Measurements from ENCODE around the gene VILL.

VILL gene

GRCh38 chr3:37955918-37956707 lies 34.5 kb upstream of the VILL start:
- H3K27me3 Mint-ChIP-seq: no peaks in the 10 kb centered on the region
- ATAC-seq: no peak
- H3K9me3 Mint-ChIP-seq: no peaks in the 10 kb centered on the region
- DNase-seq: no peak
- peaks cover 24% of the 10 kb centered on the region for H3K4me1 Mint-ChIP-seq
- H3K4me3 Mint-ChIP-seq: peak overlapping the region in 1 of 2 donors; percentile 50
- H3K27ac Mint-ChIP-seq: peak overlapping the region; percentile 48 to 75

- ATAC-seq: no peak
- H3K27ac Mint-ChIP-seq: peak overlapping the region; percentile 84 to 93
- H3K27me3 Mint-ChIP-seq: no peaks in the 10 kb centered on the region
- H3K4me1 Mint-ChIP-seq: peaks cover 24% of the 10 kb centered on the region
- peak overlapping the region in 1 of 2 donors; percentile 50 for H3K4me3 Mint-ChIP-seq
- DNase-seq: no peak
- no peaks in the 10 kb centered on the region for H3K9me3 Mint-ChIP-seq
These were observed 33.7 kb upstream of the VILL start for GRCh38 chr3:37956723-37957538.

DNA sequence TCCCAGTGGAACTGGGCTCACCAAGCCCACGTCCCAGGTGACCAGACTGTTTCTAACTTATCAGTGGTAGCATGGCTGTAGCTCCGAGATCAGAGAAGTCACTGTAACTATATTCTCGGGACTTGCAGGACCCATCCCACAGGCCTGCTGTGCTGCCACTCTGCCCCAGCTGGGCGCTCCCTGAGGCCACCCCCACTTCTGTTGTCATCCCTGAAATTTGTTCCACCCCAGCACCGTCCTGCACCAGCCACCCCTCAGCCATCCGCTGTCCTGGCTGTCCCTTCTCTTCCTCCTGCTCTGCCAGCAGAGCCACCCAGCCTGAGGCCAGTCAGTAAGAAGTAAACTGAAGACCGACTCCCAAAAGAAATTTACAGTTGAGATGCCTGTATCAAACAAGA lies 33.0 kb upstream of the VILL start:
- peak overlapping the region in 1 of 2 donors; percentile 58 for H3K4me3 Mint-ChIP-seq

DNA sequence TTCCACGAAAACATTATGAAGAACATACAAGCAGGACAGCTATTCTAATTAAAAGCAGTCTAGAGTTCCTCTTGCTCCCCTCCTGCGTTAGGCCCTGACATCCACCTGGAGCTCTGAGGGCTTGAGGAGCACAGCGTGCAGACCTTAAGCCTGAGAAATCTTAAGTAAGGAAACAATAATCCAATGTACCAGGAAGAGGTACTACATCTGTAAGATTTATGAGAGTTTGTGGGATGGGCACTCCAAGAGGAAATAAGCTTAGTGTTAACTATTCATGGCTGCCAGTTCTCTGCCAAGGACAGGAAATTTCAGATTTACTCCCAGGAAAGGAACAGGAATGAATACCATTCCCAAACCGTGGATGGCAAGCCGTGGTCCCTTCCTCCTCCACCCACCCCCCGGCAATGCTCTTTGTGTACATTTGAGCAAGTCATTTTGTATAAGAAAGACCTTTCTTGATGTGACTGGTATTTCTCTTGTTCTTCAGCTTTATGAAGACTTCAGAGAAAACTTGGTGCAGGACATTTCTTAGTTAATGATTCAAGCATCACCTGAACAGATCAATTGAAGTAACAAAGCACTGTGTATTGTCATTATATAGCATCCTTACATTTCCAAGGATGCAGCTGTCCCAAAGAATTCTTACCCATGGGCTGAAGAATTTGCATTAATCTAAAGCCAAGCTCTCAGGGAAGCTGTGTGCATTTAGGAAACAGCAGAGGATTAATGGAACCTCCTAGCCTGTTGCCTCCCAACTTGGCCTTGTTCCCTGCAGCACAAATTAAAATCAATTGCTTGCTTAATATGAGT lies 28.8 kb upstream of the VILL start:
- Mint-ChIP-seq H3K9me3 (no peaks in the 10 kb centered on the region), H3K4me1 (peaks cover 11% of the 10 kb centered on the region), H3K27ac (no peak overlapping the region), H3K4me3 (no peak overlapping the region), H3K27me3 (no peaks in the 10 kb centered on the region)
- ATAC-seq (no peak), DNase-seq (no peak)

More for the DNA sequence above, 33.0 kb upstream of the VILL start:
- H3K27ac Mint-ChIP-seq: peak overlapping the region; percentile 84 to 93
- no peaks in the 10 kb centered on the region for H3K9me3 Mint-ChIP-seq
- ATAC-seq: no peak
- peaks cover 24% of the 10 kb centered on the region for H3K4me1 Mint-ChIP-seq
- no peaks in the 10 kb centered on the region for H3K27me3 Mint-ChIP-seq
- DNase-seq: no peak

GRCh38 chr3:37963016-37963415 lies 27.6 kb upstream of the VILL start:
- Mint-ChIP-seq H3K27ac (no peak overlapping the region), H3K27me3 (no peaks in the 10 kb centered on the region), H3K4me3 (no peak overlapping the region), H3K9me3 (no peaks in the 10 kb centered on the region), H3K4me1 (no peaks in the 10 kb centered on the region)
- no peak for ATAC-seq
- DNase-seq: no peak

DNA sequence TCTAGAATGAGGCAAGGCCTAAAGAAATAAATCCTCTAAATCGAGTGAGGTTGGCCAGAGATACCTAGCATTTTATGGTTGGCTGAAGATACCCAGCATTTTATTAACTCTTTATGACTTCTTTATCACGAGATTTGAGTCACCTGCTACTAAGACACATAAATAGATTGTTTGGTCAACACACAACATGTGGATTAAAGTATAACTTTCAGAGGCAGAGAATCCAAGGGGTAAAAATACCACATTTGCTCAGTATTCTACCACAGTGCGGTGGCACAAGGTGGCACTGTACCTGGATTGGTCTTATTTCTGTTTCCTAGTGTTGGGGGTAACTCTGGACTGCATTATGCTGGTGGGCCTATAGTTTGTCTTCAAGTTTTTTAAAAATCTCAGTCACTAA lies 27.0 kb upstream of the VILL start:
- Mint-ChIP-seq H3K9me3 (no peaks in the 10 kb centered on the region), H3K4me1 (no peaks in the 10 kb centered on the region), H3K27ac (no peak overlapping the region), H3K27me3 (peaks cover 5% of the 10 kb centered on the region), H3K4me3 (no peak overlapping the region)
- DNase-seq (no peak), ATAC-seq (no peak)

- Mint-ChIP-seq H3K4me1 (no peaks in the 10 kb centered on the region), H3K9me3 (no peaks in the 10 kb centered on the region), H3K4me3 (no peak overlapping the region), H3K27ac (no peak overlapping the region), H3K27me3 (peaks cover 5% of the 10 kb centered on the region)
- DNase-seq: no peak
- no peak for ATAC-seq
These were observed 26.4 kb upstream of the VILL start for GRCh38 chr3:37964146-37964545.

- Mint-ChIP-seq H3K27me3 (peaks cover 5% of the 10 kb centered on the region), H3K9me3 (no peaks in the 10 kb centered on the region), H3K27ac (no peak overlapping the region), H3K4me1 (no peaks in the 10 kb centered on the region), H3K4me3 (no peak overlapping the region)
- DNase-seq: no peak
- ATAC-seq: no peak
These were observed 25.9 kb upstream of the VILL start for GRCh38 chr3:37964716-37965115.

DNA sequence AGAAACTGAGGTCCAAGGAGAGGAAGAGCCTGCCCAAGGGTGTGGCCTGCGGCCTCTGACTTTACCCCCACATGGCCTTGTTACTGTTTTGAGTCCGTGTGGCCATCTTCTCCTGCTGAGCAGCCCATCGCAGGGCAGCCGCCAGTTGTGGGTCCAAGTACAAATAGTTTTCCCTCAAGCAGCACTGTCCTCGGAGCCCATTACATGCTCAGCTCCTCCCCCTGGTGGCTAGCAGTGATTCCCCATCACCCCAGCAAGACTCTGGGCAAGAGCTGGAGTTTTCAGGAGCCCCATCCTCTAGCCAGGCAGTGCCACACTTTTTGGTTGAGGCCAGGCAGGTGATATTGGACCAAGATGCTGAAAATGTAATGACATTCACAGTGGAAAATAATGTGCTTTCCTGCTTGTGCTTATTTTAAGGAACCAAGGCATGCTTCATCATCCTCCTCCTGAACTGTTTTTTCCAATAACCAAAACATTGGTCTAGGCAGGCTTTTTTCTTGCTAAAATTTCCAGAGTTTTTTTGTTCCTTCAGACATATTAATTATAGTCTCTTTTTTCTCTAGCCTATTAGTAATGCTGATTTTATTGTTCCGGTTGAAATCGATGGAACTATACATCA lies 23.2 kb upstream of the VILL start:
- H3K27me3 Mint-ChIP-seq: peaks cover 5% of the 10 kb centered on the region
- H3K27ac Mint-ChIP-seq: no peak overlapping the region
- ATAC-seq (peak; percentile 90), DNase-seq (peak; percentile 59 to 67)
- H3K4me1 Mint-ChIP-seq: no peaks in the 10 kb centered on the region
- no peaks in the 10 kb centered on the region for H3K9me3 Mint-ChIP-seq
- no peak overlapping the region for H3K4me3 Mint-ChIP-seq

GRCh38 chr3:37968199-37968598 lies 22.4 kb upstream of the VILL start:
- H3K27ac Mint-ChIP-seq: no peak overlapping the region
- no peaks in the 10 kb centered on the region for H3K4me1 Mint-ChIP-seq
- DNase-seq (no peak), ATAC-seq (no peak)
- H3K27me3 Mint-ChIP-seq: peaks cover 5% of the 10 kb centered on the region
- no peaks in the 10 kb centered on the region for H3K9me3 Mint-ChIP-seq
- H3K4me3 Mint-ChIP-seq: no peak overlapping the region

GRCh38 chr3:37968813-37969595 lies 21.6 kb upstream of the VILL start:
- Mint-ChIP-seq H3K4me3 (no peak overlapping the region), H3K4me1 (no peaks in the 10 kb centered on the region), H3K27ac (no peak overlapping the region), H3K9me3 (no peaks in the 10 kb centered on the region), H3K27me3 (peaks cover 5% of the 10 kb centered on the region)
- no peak for DNase-seq
- no peak for ATAC-seq

GRCh38 chr3:37969596-37970100 lies 20.9 kb upstream of the VILL start:
- Mint-ChIP-seq H3K4me3 (no peak overlapping the region), H3K9me3 (no peaks in the 10 kb centered on the region), H3K27ac (no peak overlapping the region), H3K27me3 (peaks cover 5% of the 10 kb centered on the region), H3K4me1 (peaks cover 2% of the 10 kb centered on the region)
- ATAC-seq (no peak), DNase-seq (no peak)

- H3K27me3 Mint-ChIP-seq: peaks cover 5% of the 10 kb centered on the region
- peaks cover 7% of the 10 kb centered on the region for H3K4me1 Mint-ChIP-seq
- ATAC-seq (no peak), DNase-seq (no peak)
- no peaks in the 10 kb centered on the region for H3K9me3 Mint-ChIP-seq
- H3K27ac Mint-ChIP-seq: peak overlapping the region in 1 of 2 donors; percentile 1
- no peak overlapping the region for H3K4me3 Mint-ChIP-seq
These were observed 19.8 kb upstream of the VILL start for GRCh38 chr3:37970802-37971201.

GRCh38 chr3:37971467-37971866 lies 19.1 kb upstream of the VILL start:
- H3K4me1 Mint-ChIP-seq: peaks cover 7% of the 10 kb centered on the region

More at GRCh38 chr3:37971467-37971866, 19.1 kb upstream of the VILL start:
- Mint-ChIP-seq H3K27me3 (peaks cover 5% of the 10 kb centered on the region), H3K27ac (peak overlapping the region in 1 of 2 donors; percentile 54), H3K4me3 (no peak overlapping the region), H3K9me3 (no peaks in the 10 kb centered on the region)
- DNase-seq (no peak), ATAC-seq (no peak)
